ENCODE data around the gene ING4. TPM values are rescaled to one million over a fixed set of nuclear protein-coding genes. Genes with fewer than 3 reads are reported as not detected.

ING4 gene
- total RNA-seq, 4 donors from 2014 or later: 12.8 to 28.9 (median 19.7) TPM

DNA sequence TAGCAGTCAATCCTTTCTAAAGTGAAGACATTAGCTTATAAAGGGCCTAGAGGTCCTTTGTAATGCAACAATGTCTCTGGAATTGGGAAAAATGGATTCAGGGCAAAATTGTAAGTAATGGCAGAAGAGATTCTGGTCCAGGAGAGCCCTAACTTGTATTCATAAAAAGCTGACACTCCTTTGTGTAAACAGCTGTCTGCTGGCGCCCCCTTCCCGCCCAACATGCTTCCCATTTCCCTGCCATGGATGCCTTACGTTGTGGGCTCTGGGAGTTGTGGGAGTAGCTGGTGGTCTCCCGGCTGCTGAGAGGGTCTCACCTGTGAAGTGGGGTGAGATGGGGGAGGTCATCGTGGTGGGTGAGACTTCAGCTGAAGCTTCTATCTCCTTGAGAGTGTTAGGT lies 18.0 kb downstream of the ING4 start:
- ATAC-seq: no peak
- H3K4me3 ChIP-seq: no peak overlapping the region
- TF ChIP-seq CTCF (IDR thresholded peaks at IDR 0.05 in 4 of 5, conservative IDR thresholded peaks at IDR 0.05 in 1 of 5): no peak
- TF ChIP-seq POLR2A (IDR thresholded peaks at IDR 0.05): no peak
- no peak overlapping the region for H3K27ac ChIP-seq
- peaks cover 0 to 3% (median 0%) of the 10 kb centered on the region in 3 donors for H3K27me3 ChIP-seq
- no peaks in the 10 kb centered on the region for H3K9me3 ChIP-seq
- in situ Hi-C loops (cut with MboI; ENCODE audit: low sequenced_read_pairs in 4 of 4) (no loop called here), intact Hi-C loops (cut with DNase I; ENCODE audit: low total_unique reads) (no loop called here)
- DNase-seq: no peak
- H3K36me3 ChIP-seq: peaks cover 0 to 13% of the 10 kb centered on the region in 2 donors
- H3K4me1 ChIP-seq: peaks cover 0 to 6% of the 10 kb centered on the region in 2 donors

GRCh38 chr12:6644257-6644596 lies 18.7 kb downstream of the ING4 start:
- intact Hi-C loops (cut with DNase I; ENCODE audit: low total_unique reads): no loop called here
- Histone ChIP-seq H3K36me3 (peaks cover 0 to 9% of the 10 kb centered on the region in 2 donors), H3K4me1 (peaks cover 0 to 6% of the 10 kb centered on the region in 2 donors), H3K9me3 (no peaks in the 10 kb centered on the region), H3K4me3 (no peak overlapping the region), H3K27ac (no peak overlapping the region), H3K27me3 (peaks cover 0 to 3% (median 0%) of the 10 kb centered on the region in 3 donors)
- ATAC-seq: no peak
- in situ Hi-C loops (cut with MboI; ENCODE audit: low sequenced_read_pairs in 4 of 4): no loop called here
- DNase-seq: no peak
- TF ChIP-seq POLR2A (IDR thresholded peaks at IDR 0.05): no peak
- no peak for TF ChIP-seq CTCF (IDR thresholded peaks at IDR 0.05 in 4 of 5, conservative IDR thresholded peaks at IDR 0.05 in 1 of 5)

- H3K36me3 ChIP-seq: peaks cover 0 to 9% of the 10 kb centered on the region in 2 donors
- no peak for TF ChIP-seq CTCF (IDR thresholded peaks at IDR 0.05 in 4 of 5, conservative IDR thresholded peaks at IDR 0.05 in 1 of 5)
- no peak for TF ChIP-seq POLR2A (IDR thresholded peaks at IDR 0.05)
- peaks cover 0 to 6% of the 10 kb centered on the region in 2 donors for H3K4me1 ChIP-seq
- H3K9me3 ChIP-seq: no peaks in the 10 kb centered on the region
- H3K27me3 ChIP-seq: peaks cover 0 to 3% (median 0%) of the 10 kb centered on the region in 3 donors
- intact Hi-C loops (cut with DNase I; ENCODE audit: low total_unique reads) (no loop called here), in situ Hi-C loops (cut with MboI; ENCODE audit: low sequenced_read_pairs in 4 of 4) (no loop called here)
- H3K4me3 ChIP-seq: no peak overlapping the region
- DNase-seq (peak in 1 of 2 donors; percentile 25), ATAC-seq (no peak)
- H3K27ac ChIP-seq: no peak overlapping the region
Measured at GRCh38 chr12:6643569-6644256, 19.2 kb downstream of the ING4 start.

GRCh38 chr12:6641131-6641530 lies 21.8 kb downstream of the ING4 start:
- no peak overlapping the region for H3K27ac ChIP-seq
- no peaks in the 10 kb centered on the region for H3K9me3 ChIP-seq
- DNase-seq (no peak), ATAC-seq (no peak)
- intact Hi-C loops (cut with DNase I; ENCODE audit: low total_unique reads) (no loop called here), in situ Hi-C loops (cut with MboI; ENCODE audit: low sequenced_read_pairs in 4 of 4) (no loop called here)
- H3K4me1 ChIP-seq: no peaks in the 10 kb centered on the region
- TF ChIP-seq CTCF (IDR thresholded peaks at IDR 0.05 in 4 of 5, conservative IDR thresholded peaks at IDR 0.05 in 1 of 5): no peak
- TF ChIP-seq POLR2A (IDR thresholded peaks at IDR 0.05): no peak
- H3K4me3 ChIP-seq: no peak overlapping the region
- peaks cover 0 to 3% (median 0%) of the 10 kb centered on the region in 3 donors for H3K27me3 ChIP-seq
- H3K36me3 ChIP-seq: no peaks in the 10 kb centered on the region

GRCh38 chr12:6640497-6640896 lies 22.4 kb downstream of the ING4 start:
- Histone ChIP-seq H3K27ac (no peak overlapping the region), H3K27me3 (peaks cover 0 to 3% (median 0%) of the 10 kb centered on the region in 3 donors), H3K9me3 (no peaks in the 10 kb centered on the region), H3K4me1 (no peaks in the 10 kb centered on the region), H3K4me3 (no peak overlapping the region), H3K36me3 (no peaks in the 10 kb centered on the region)
- DNase-seq (no peak), ATAC-seq (no peak)
- in situ Hi-C loops (cut with MboI; ENCODE audit: low sequenced_read_pairs in 4 of 4) (no loop called here), intact Hi-C loops (cut with DNase I; ENCODE audit: low total_unique reads) (no loop called here)
- TF ChIP-seq CTCF (IDR thresholded peaks at IDR 0.05 in 4 of 5, conservative IDR thresholded peaks at IDR 0.05 in 1 of 5) (no peak), POLR2A (IDR thresholded peaks at IDR 0.05) (no peak)
